HEK293T (cell line): ENCODE results near the gene ATP2B2.

Experiments
- ARNT ChIP-seq: fragments of 450-650 bp; IDR thresholded peaks from 2 replicates; pipeline ENCODE4 v1.6.1; 2017; ENCODE audit warnings: mild to moderate bottlenecking
- FOXM1 ChIP-seq: fragments of 450-650 bp; IDR thresholded peaks from 2 replicates; pipeline ENCODE4 v1.6.1; 2017; ENCODE audit warnings: mild to moderate bottlenecking, borderline replicate concordance
- HDGF ChIP-seq: fragments of 450-650 bp; IDR thresholded peaks from 2 replicates; pipeline ENCODE4 v1.6.1; 2017; ENCODE audit warnings: antibody characterized with exemption, borderline replicate concordance
- SP1 ChIP-seq: fragments of 450-650 bp; IDR thresholded peaks from 2 replicates; pipeline ENCODE4 v1.6.1; 2017
- SUZ12 ChIP-seq: fragments of 450-650 bp; IDR thresholded peaks from 2 replicates; pipeline ENCODE4 v1.6.1; 2016; ENCODE audit warnings: mild to moderate bottlenecking
- ZNF384 ChIP-seq: fragments of 450-650 bp; IDR thresholded peaks from 2 replicates; pipeline ENCODE4 v1.6.1; 2016

- TF ChIP-seq SUZ12: no peak
- TF ChIP-seq FOXM1: no peak
- TF ChIP-seq HDGF: no peak
- no peak for TF ChIP-seq SP1
- no peak for TF ChIP-seq ZNF384
- TF ChIP-seq ARNT: no peak
Observed at GRCh38 chr3:10354361-10355015, 150.9 kb downstream of the ATP2B2 start.
